Neuronal stem cell (in vitro differentiated cells): ENCODE results near the gene CLEC16A.

ENCODE experiments used
- DNase-seq: peaks from one replicate; pipeline ENCODE4 v3.0.0-alpha.2; 2013; ENCODE audit warnings: low spot score
- H2AFZ ChIP-seq: one replicate; pipeline ENCODE4 v1.6.1; 2013; ENCODE audit warnings: mild to moderate bottlenecking, low read length, inconsistent platforms
- H2AK5ac ChIP-seq: 2 replicates; pipeline ENCODE4 v1.6.1; 2013; ENCODE audit warnings: low read depth, mild to moderate bottlenecking, inconsistent platforms, low read length, moderate library complexity, mixed read lengths
- H2BK120ac ChIP-seq: 2 replicates; pipeline ENCODE4 v1.6.1; 2013; ENCODE audit warnings: low read depth, mild to moderate bottlenecking, inconsistent platforms, low read length, moderate library complexity, mixed read lengths
- H2BK12ac ChIP-seq: one replicate; pipeline ENCODE4 v1.6.1; 2013; ENCODE audit warnings: low read length, inconsistent platforms
- H2BK15ac ChIP-seq: 2 replicates; pipeline ENCODE4 v1.6.1; 2013; ENCODE audit warnings: mild to moderate bottlenecking, low read length, inconsistent platforms, mixed read lengths
- H2BK5ac ChIP-seq: one replicate; pipeline ENCODE4 v1.6.1; 2013; ENCODE audit warnings: inconsistent platforms, mild to moderate bottlenecking, low read length, moderate library complexity
- H3K14ac ChIP-seq: one replicate; pipeline ENCODE4 v1.6.1; 2013; ENCODE audit warnings: low read length, inconsistent platforms
- H3K18ac ChIP-seq: 2 replicates; pipeline ENCODE4 v1.6.1; 2013; ENCODE audit warnings: low read length, inconsistent platforms
- H3K23ac ChIP-seq: 2 replicates; pipeline ENCODE4 v1.6.1; 2013; ENCODE audit warnings: low read depth, mild to moderate bottlenecking, mixed read lengths, low read length, inconsistent platforms; ENCODE audit not compliant: poor library complexity
- H3K27ac ChIP-seq: replicated peaks from 3 replicates; pipeline ENCODE4 v1.5.1; 2013; ENCODE audit warnings: low read length, inconsistent platforms
- H3K27me3 ChIP-seq, 3 experiments: 2 replicates each; pipeline ENCODE4 v1.6.1; 2013; ENCODE audit warnings: low read length in 3 of 3, mild to moderate bottlenecking in 2 of 3, inconsistent platforms in 1 of 3, low read depth in 1 of 3, mixed read lengths in 1 of 3, moderate library complexity in 1 of 3; ENCODE audit not compliant: control insufficient read depth in 3 of 3, insufficient read depth in 3 of 3
- H3K36me3 ChIP-seq, 2 donors: replicated peaks in 1 of 2; 2 replicates each; pipeline ENCODE4 v1.6.1; 2013; ENCODE audit warnings: low read length in 2 of 2; ENCODE audit not compliant: control insufficient read depth in 2 of 2, insufficient read depth in 2 of 2
- H3K4ac ChIP-seq: 2 replicates; pipeline ENCODE4 v1.6.1; 2013; ENCODE audit warnings: inconsistent platforms, mild to moderate bottlenecking, low read length, moderate library complexity
- H3K4me1 ChIP-seq, 2 donors: 1 replicate in 1 of 2; 2 replicates in 1 of 2; pipeline ENCODE4 v1.6.1; 2013; ENCODE audit warnings: low read length in 2 of 2, low read depth in 1 of 2; ENCODE audit not compliant: control insufficient read depth in 2 of 2, insufficient read depth in 1 of 2
- H3K4me2 ChIP-seq: one replicate; pipeline ENCODE4 v1.6.1; 2013; ENCODE audit warnings: mild to moderate bottlenecking, low read length, inconsistent platforms; ENCODE audit not compliant: insufficient read depth, poor library complexity, severe bottlenecking
- H3K4me3 ChIP-seq, 2 donors: 2 replicates each; pipeline ENCODE4 v1.5.1; 2013; ENCODE audit warnings: low read length in 2 of 2, mild to moderate bottlenecking in 2 of 2, inconsistent platforms in 1 of 2, moderate library complexity in 1 of 2
- H3K79me1 ChIP-seq: one replicate; pipeline ENCODE4 v1.6.1; 2013; ENCODE audit warnings: low read depth, mild to moderate bottlenecking, inconsistent platforms, low read length, moderate library complexity
- H3K9ac ChIP-seq: one replicate; pipeline ENCODE4 v1.6.1; 2013; ENCODE audit warnings: mild to moderate bottlenecking, low read depth, low read length, inconsistent platforms; ENCODE audit not compliant: poor library complexity
- H3K9me3 ChIP-seq, 2 donors: replicated peaks in 1 of 2; 2 replicates each; pipeline versions ENCODE3 to v1.6.1; 2013; ENCODE audit warnings: low read length in 2 of 2, mild to moderate bottlenecking in 2 of 2, inconsistent platforms in 1 of 2, low read depth in 1 of 2, mixed read lengths in 1 of 2, moderate library complexity in 1 of 2; ENCODE audit not compliant: control insufficient read depth in 2 of 2, insufficient read depth in 1 of 2
- H4K8ac ChIP-seq: one replicate; pipeline ENCODE4 v1.6.1; 2013; ENCODE audit warnings: low read depth, mild to moderate bottlenecking, inconsistent platforms, low read length, moderate library complexity
- H4K91ac ChIP-seq: one replicate; pipeline ENCODE4 v1.6.1; 2013; ENCODE audit warnings: low read length, low read depth, mild to moderate bottlenecking, inconsistent platforms; ENCODE audit not compliant: poor library complexity
- WGBS, 2 donors: extraction: QIAGEN DNeasy Blood & Tissue Kit; methylation state at CpG; one replicate each; pipeline ENCODE4 v1.1.7; 2013; ENCODE audit warnings: missing lambda C conversion rate in 2 of 2, mixed read lengths in 1 of 2; ENCODE audit not compliant: insufficient read length in 2 of 2, insufficient replicate concordance in 1 of 2; ENCODE audit errors: extremely low coverage in 2 of 2; 5-methylcytosine and 5-hydroxymethylcytosine counted together

Gene CLEC16A

DNA sequence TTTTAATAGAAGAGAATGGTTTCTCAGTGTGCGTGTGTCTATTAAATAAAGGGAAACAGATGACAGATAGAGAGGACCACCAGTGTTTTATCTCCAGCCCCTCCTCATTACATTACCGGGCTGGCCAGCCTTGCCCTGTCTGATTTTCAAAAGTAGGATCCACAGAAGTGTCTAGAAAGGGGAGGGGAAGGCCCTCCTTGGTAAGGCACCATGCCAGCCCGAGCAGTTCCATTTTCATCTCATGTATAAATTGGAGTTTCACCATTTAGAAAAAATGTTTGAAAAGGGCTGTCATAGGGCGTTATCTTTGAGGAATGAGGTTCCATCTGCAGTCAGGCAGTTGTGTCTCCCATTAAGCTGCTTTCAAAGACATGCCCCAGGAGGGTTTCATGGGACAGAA, 214.9 kb downstream of the CLEC16A start:
- H3K27me3 ChIP-seq = no peaks in the 10 kb centered on the region
- H2BK5ac ChIP-seq = no peak overlapping the region
- H2BK12ac ChIP-seq = no peak overlapping the region
- peaks cover 6 to 9% of the 10 kb centered on the region in 2 donors for H3K4me1 ChIP-seq
- no peak overlapping the region for H3K4me3 ChIP-seq
- no peak overlapping the region for H3K27ac ChIP-seq
- no peak overlapping the region for H3K4ac ChIP-seq
- H4K8ac ChIP-seq = no peak overlapping the region
- no peak overlapping the region for H2AK5ac ChIP-seq
- DNase-seq = no peak
- no CpG with 5 or more reads among the region's 4 CpGs for WGBS, 2 donors
- H2BK120ac ChIP-seq = no peak overlapping the region
- H3K18ac ChIP-seq = no peak overlapping the region
- no peaks in the 10 kb centered on the region for H3K9me3 ChIP-seq
- no peak overlapping the region for H4K91ac ChIP-seq
- H3K23ac ChIP-seq = no peak overlapping the region
- H3K9ac ChIP-seq = no peak overlapping the region
- H3K14ac ChIP-seq = no peak overlapping the region
- no peaks in the 10 kb centered on the region for H3K36me3 ChIP-seq
- H2AFZ ChIP-seq = no peak overlapping the region
- H3K79me1 ChIP-seq = no peaks in the 10 kb centered on the region
- no peak overlapping the region for H2BK15ac ChIP-seq
- H3K4me2 ChIP-seq = no peak overlapping the region

DNA sequence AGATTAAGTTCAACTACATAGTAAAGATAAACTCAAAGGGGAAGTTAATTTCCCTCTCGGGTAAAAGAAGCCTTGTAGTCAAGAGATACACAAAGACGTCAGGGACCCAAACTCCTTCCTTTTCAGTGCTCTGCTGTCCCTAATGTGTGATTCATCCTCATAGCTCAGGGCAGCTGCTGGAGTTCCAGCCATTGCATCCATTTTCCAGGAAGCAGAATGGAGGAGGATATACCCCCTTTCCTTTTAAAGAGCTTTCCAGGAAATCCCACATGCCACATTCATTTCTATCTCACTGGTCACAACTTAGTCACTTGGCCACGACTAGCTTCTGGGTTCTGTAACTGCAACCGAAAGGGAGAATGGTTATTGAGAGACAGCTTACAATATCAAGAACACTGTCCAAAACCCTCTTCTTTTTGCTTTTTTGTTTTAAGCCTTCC, 216.3 kb downstream of the CLEC16A start:
- H2AFZ ChIP-seq = no peak overlapping the region
- H3K9ac ChIP-seq = no peak overlapping the region
- no CpG with 5 or more reads among the region's 4 CpGs for WGBS, 2 donors
- H3K23ac ChIP-seq = no peak overlapping the region
- H3K27ac ChIP-seq = no peak overlapping the region
- H4K8ac ChIP-seq = no peak overlapping the region
- no peak overlapping the region for H3K18ac ChIP-seq
- H3K4me3 ChIP-seq = no peak overlapping the region
- no peaks in the 10 kb centered on the region for H3K27me3 ChIP-seq
- no peak overlapping the region for H2BK120ac ChIP-seq
- no peak overlapping the region for H3K4me2 ChIP-seq
- H2BK5ac ChIP-seq = no peak overlapping the region
- no peaks in the 10 kb centered on the region for H3K9me3 ChIP-seq
- no peak overlapping the region for H2AK5ac ChIP-seq
- H2BK15ac ChIP-seq = no peak overlapping the region
- H3K36me3 ChIP-seq = no peaks in the 10 kb centered on the region
- no peaks in the 10 kb centered on the region for H3K79me1 ChIP-seq
- DNase-seq = no peak
- H2BK12ac ChIP-seq = no peak overlapping the region
- no peak overlapping the region for H3K4ac ChIP-seq
- H3K4me1 ChIP-seq = peaks cover 12 to 14% of the 10 kb centered on the region in 2 donors
- H3K14ac ChIP-seq = no peak overlapping the region
- no peak overlapping the region for H4K91ac ChIP-seq

DNA sequence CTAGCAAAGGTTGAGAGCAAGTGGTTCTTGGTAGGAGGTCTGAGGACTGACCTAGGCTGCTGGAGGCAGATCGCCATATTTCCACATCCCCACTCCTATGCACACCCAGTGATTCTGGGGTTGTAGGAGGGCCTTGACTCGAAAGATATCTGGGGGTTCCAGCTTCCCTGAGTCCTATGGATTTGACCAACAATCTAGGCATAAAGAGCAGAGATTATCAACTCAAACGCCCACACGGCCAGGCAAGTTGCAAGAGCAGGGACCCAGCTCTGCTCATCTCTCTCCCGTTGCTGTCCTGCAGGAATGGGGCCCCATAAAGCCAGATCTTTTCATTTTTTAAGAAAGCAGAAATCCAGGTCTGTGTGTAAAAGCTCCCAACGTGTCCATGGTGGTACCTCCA, 217.1 kb downstream of the CLEC16A start:
- H2BK5ac ChIP-seq = no peak overlapping the region
- H3K9ac ChIP-seq = no peak overlapping the region
- H3K79me1 ChIP-seq = no peaks in the 10 kb centered on the region
- H3K27ac ChIP-seq = no peak overlapping the region
- H2AK5ac ChIP-seq = no peak overlapping the region
- H3K9me3 ChIP-seq = no peaks in the 10 kb centered on the region
- no peak overlapping the region for H3K14ac ChIP-seq
- H4K8ac ChIP-seq = no peak overlapping the region
- no peak overlapping the region for H3K23ac ChIP-seq
- H3K4me3 ChIP-seq = no peak overlapping the region
- H3K4ac ChIP-seq = no peak overlapping the region
- H2BK15ac ChIP-seq = no peak overlapping the region
- no peak overlapping the region for H2BK120ac ChIP-seq
- H4K91ac ChIP-seq = no peak overlapping the region
- peaks cover 12 to 14% of the 10 kb centered on the region in 2 donors for H3K4me1 ChIP-seq
- H3K4me2 ChIP-seq = no peak overlapping the region
- no peak for DNase-seq
- H2BK12ac ChIP-seq = no peak overlapping the region
- WGBS, 2 donors = no CpG with 5 or more reads among the region's 6 CpGs
- no peaks in the 10 kb centered on the region for H3K27me3 ChIP-seq
- peaks cover 0 to under 1% of the 10 kb centered on the region in 2 donors for H3K36me3 ChIP-seq
- H2AFZ ChIP-seq = no peak overlapping the region
- no peak overlapping the region for H3K18ac ChIP-seq

GRCh38 chr16:11161974-11162373, 217.6 kb downstream of the CLEC16A start:
- H3K4me1 ChIP-seq = peaks cover 12 to 14% of the 10 kb centered on the region in 2 donors
- no peak overlapping the region for H4K91ac ChIP-seq
- no peak overlapping the region for H2BK5ac ChIP-seq
- no peak overlapping the region for H3K14ac ChIP-seq
- no peak overlapping the region for H2AFZ ChIP-seq
- no peak overlapping the region for H2AK5ac ChIP-seq
- H2BK120ac ChIP-seq = no peak overlapping the region
- H3K4me3 ChIP-seq = no peak overlapping the region
- H3K23ac ChIP-seq = no peak overlapping the region
- H3K4me2 ChIP-seq = no peak overlapping the region
- no peak overlapping the region for H2BK15ac ChIP-seq
- H2BK12ac ChIP-seq = no peak overlapping the region
- H3K27ac ChIP-seq = no peak overlapping the region
- no peak overlapping the region for H4K8ac ChIP-seq
- no peaks in the 10 kb centered on the region for H3K27me3 ChIP-seq
- WGBS, 2 donors = no CpG with 5 or more reads among the region's 7 CpGs
- H3K9ac ChIP-seq = no peak overlapping the region
- peaks cover 0 to 5% of the 10 kb centered on the region in 2 donors for H3K36me3 ChIP-seq
- H3K18ac ChIP-seq = no peak overlapping the region
- DNase-seq = no peak
- H3K79me1 ChIP-seq = no peaks in the 10 kb centered on the region
- no peaks in the 10 kb centered on the region for H3K9me3 ChIP-seq
- H3K4ac ChIP-seq = no peak overlapping the region
